ENCODE results near the gene UBE2I. TPM values are rescaled to one million over a fixed set of nuclear protein-coding genes. Genes with fewer than 3 reads are reported as not detected.
A peak's percentile ranks its signal among the peaks of the same experiment; 100 is the strongest.

UBE2I gene
- total RNA-seq, 1 experiment from 2014 or later = 117 TPM

- DNase-seq (ENCODE audit: low spot score) = peak; percentile 98
Observed at GRCh38 chr16:1342526-1343427, 33.3 kb downstream of the UBE2I start.

DNA sequence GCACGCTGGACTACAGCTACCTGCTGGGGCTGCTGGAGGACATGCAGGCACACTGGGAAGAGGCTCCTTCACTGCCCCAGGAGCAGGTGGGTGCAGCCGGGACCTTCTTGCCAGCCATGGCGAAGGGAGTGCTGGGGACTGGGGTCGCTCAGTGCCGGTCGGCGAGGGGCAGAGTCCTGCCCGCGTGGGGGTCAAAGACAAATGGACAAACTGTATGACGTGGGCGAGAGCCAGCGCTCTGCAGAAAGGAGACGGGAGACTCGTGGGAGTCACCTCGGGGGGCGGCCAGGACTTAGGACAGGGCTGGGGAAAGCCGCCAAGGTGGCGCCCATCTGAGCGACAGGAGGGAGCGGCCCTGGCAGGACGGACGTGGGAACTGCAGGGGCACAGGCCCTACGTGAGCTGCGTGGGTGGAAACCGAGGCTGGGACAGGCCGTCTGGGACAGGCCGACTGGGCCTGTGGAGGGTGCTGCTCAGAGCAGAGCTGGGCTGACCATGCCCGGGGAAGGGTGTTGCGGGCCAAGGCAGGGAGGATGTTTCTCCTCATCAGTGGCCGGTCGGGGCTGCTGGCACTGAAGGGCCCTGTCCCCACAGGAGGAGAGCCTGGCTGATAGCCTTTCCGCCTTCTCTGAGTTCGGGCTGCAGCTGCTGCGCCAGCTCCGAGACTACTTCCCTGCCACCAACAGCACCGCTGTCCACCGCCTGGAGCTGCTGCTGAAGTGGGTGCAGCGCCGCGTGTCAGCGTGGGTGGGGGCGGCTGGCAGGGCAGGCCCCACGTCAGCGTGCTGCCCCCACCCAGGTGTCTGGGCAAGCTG lies 34.2 kb downstream of the UBE2I start:
- DNase-seq (ENCODE audit: low spot score) = no peak

GRCh38 chr16:1344499-1344898 lies 35.1 kb downstream of the UBE2I start:
- no peak for DNase-seq (ENCODE audit: low spot score)

DNA sequence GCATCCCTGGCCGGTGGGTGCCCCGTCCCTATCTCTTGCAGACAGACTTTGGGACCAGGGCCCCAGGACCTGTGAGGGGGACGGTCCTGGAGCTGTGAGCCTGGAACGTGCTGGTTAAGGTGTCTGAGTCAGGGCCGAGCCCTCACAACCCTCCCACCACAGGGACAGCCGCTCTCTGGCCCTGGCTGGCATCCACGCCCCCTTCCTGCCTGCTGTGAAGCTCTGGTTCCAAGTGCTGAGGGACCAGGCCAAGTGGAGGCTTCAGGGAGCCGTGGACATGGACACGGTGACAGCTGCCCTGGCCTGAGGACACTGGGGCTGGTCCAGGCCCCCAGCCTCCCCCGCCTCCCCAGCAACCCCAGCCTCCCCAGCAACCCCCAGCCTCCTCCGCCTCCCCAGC lies 35.7 kb downstream of the UBE2I start:
- no peak for DNase-seq (ENCODE audit: low spot score)

- no peak for DNase-seq (ENCODE audit: low spot score)
Observed at GRCh38 chr16:1345651-1346421, 36.4 kb downstream of the UBE2I start.

DNA sequence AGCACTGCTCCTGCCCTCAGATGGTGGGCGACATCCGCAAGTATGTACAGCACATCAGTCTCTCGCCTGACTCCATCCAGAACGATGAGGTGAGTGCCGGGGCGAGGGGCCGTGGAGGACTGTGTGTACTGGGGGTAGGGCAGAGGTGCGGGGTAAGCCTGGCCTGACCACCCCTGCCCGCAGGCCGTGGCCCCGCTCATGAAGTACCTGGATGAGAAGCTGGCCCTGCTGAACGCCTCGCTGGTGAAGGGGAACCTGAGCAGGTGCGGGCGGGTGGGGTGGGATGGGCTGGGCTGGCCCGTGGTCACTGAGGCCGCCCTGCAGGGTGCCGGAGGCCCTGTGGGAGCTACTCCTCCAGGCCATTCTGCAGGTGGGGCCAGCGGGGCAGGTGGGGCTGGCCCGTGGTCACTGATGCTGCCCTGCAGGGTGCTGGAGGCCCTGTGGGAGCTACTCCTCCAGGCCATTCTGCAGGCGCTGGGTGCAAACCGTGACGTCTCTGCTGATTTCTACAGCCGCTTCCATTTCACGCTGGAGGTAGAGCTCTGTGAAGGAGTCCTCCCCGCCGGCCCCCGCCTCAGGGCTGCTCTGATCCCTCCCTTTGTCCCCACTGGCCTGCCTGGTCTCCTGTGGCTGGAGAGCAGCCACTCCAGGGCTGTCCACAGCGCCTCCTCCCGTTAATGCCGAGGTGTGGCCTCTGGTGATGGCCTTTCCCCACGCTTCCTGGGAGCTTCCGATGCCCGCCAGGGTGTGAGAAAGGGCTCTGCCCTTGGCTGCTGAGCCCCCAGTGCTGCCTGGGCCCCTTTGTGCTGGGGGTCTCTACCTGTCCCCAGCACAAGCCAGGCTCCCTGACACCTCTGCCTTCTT lies 37.2 kb downstream of the UBE2I start:
- no peak for DNase-seq (ENCODE audit: low spot score)

GRCh38 chr16:1347286-1347855 lies 37.9 kb downstream of the UBE2I start:
- DNase-seq (ENCODE audit: low spot score) = no peak

DNA sequence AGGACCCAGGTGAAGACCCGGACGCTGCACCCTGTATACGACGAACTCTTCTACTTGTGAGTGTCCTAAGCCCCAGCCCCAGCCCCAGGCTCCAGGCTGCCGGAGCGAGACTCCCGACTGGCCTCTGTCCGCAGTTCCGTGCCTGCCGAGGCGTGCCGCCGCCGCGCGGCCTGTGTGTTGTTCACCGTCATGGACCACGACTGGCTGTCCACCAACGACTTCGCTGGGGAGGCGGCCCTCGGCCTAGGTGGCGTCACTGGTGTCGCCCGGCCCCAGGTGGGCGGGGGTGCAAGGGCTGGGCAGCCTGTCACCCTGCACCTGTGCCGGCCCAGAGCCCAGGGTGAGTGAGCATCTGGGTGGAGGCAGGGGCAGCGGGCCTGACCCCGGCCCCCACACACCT lies 38.5 kb downstream of the UBE2I start:
- DNase-seq (ENCODE audit: low spot score) = no peak

GRCh38 chr16:1348441-1348840 lies 39.0 kb downstream of the UBE2I start:
- DNase-seq (ENCODE audit: low spot score) = no peak

GRCh38 chr16:1348926-1349325 lies 39.5 kb downstream of the UBE2I start:
- DNase-seq (ENCODE audit: low spot score) = no peak

GRCh38 chr16:1349351-1349750 lies 39.9 kb downstream of the UBE2I start:
- DNase-seq (ENCODE audit: low spot score) = no peak

GRCh38 chr16:1349951-1350350 lies 40.5 kb downstream of the UBE2I start:
- no peak for DNase-seq (ENCODE audit: low spot score)

DNA sequence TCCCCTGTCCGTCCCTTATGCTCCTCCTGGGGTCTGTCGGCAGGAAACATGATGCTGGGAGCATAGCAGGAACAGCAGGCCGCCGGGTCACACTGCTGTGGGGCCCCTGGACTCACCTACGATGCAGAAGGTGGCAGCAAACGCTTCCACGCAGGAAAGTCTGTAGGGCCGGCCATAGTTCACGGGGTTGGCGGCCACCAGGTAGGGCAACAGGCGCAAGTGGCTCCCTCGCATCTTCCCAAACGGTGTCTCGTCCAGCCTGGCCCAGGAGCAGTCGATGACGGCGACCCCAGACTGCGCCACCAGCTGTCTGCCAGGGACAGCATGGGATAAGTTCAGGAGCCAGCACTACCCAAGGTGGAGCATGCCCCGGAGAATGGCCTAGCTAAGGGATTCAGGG lies 41.3 kb downstream of the UBE2I start:
- no peak for DNase-seq (ENCODE audit: low spot score)

- no peak for DNase-seq (ENCODE audit: low spot score)
Observed at GRCh38 chr16:1351215-1351581, 41.8 kb downstream of the UBE2I start.

- peak; percentile 68 for DNase-seq (ENCODE audit: low spot score)
Observed at GRCh38 chr16:1351582-1352362, 42.3 kb downstream of the UBE2I start, which contains the start of the genes GNPTG and TSR3. GNPTG (plus strand) TSS chr16:1351931; CDS start chr16:1351966, 35 bp downstream. TSR3 (minus strand) TSS chr16:1351878; CDS start chr16:1351804, 74 bp downstream.

DNA sequence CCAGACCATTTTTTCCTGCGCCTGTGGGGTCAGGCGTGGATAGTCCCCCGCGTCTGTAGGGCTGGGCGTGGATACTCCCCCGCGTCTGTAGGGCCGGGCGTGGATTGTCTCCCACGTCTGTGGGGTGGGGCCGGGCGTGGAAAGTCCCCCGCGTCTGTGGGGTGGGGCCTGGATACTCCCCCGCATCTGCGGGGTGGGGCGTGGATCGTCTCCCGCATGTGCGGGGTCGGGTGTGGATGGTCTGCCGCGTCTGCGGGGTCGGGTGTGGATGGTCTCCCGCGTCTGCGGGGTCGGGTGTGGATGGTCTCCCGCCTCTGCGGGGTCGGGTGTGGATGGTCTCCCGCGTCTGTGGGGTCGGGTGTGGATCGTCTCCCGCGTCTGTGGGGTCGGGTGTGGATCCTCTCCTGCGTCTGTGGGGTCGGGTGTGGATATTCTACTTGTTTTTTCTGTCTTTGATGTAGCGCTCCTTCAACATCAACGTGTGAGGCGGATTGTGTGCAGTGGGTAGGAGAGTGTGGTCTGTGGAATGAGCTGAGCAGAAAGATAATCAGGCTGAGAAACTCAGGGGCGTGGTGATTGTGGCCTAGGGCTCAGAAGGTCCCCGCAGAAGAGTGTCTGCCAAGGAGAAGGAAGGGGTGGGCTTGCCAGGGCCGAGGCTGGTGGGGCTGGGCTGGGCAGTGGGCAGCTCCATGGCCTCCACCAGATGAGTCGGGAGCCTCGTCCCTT lies 45.5 kb downstream of the UBE2I start:
- no peak for DNase-seq (ENCODE audit: low spot score)

DNA sequence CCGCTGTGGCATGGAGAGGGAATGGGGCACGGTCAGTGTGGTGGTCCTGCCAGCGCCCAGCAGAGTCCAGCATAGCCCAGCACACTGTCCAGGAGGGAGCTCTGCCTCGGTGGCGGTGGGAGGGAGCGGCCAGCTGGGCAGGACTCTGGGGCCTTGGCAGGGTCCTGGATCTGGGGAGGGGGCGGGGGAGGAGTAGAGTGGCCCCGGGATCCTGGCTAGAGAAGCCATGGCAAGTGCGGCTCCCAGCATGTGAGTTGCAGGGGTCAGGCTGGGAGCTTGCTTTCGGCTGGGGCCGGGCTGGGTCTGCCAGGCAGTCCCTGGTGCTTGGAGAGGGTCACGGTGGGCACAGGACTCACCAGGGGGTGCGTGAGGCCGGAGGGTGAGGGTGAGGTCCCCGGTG lies 46.2 kb downstream of the UBE2I start:
- DNase-seq (ENCODE audit: low spot score) = no peak

DNA sequence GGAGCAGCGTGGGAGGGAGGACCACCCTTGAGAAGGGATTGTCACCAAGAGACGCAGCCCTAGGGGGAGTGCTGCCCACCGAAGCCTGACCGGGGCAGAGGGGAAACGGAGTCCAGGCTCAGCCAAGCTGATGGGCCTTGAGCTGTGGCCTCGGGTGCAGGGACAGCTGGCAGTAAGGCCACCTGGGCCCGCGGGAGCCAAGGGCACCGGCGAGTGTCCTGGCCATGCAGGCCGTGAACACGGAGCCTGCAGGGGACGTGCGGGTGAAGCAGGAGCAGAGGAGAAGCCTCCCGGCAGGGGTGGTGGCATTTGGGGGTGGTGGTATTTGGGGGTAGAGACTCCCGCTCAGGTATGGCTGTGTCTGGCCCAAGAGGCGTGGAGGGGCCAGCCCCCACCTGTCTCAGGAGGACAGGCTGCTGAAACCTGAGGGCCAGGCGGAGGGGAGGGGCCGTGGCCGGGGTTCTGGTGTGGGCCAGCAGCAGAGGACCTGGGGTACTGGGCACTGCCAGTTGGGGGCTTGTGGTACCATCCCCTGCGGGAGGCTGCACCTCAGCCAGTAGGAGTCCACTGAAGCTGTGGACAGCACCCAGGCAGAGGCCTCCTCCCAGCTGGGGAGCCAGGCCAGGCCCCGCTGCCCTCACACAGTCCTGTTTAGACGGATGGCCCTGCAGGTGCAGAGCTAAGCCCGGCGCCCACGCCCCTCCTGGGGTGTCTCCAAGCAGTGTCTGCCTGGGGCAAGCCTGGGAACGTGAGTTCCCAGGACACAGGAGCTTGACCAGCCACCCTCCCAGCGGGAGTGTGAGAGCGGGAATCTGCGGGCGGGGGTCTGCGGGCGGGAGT lies 46.8 kb downstream of the UBE2I start:
- DNase-seq (ENCODE audit: low spot score) = no peak

All from A172 (cell line).